Sigmoid colon (tissue), 7 donors: Measurements from ENCODE around the gene RMRP. TPM values are rescaled to one million over a fixed set of nuclear protein-coding genes. Genes with fewer than 3 reads are reported as not detected.
A peak's percentile ranks its signal among the peaks of the same experiment; 100 is the strongest.

Experiments
- DNase-seq: peaks from one replicate; pipeline ENCODE4 v3.0.0-alpha.2; 2019
- H3K27ac ChIP-seq, 4 donors: fragments of 200-600 bp; sonication (generic); one replicate each; pipeline ENCODE4 v1.5.1; 2016 to 2019; ENCODE audit warnings: mild to moderate bottlenecking in 1 of 4
- H3K27me3 ChIP-seq, 3 donors: fragments of 200-600 bp; sonication (generic); one replicate each; pipeline ENCODE4 v1.5.1; 2019; ENCODE audit warnings: mild to moderate bottlenecking in 1 of 3
- H3K36me3 ChIP-seq, 4 donors: fragments of 200-600 bp; sonication (generic); one replicate each; pipeline ENCODE4 v1.5.1; 2016 to 2019
- H3K4me1 ChIP-seq, 4 donors: fragments of 200-600 bp; sonication (generic); one replicate each; pipeline ENCODE4 v1.5.1; 2017 to 2019
- H3K4me3 ChIP-seq, 4 donors: fragments of 200-600 bp; sonication (generic); one replicate each; pipeline ENCODE4 v1.5.1; 2017 to 2019; ENCODE audit warnings: mild to moderate bottlenecking in 2 of 4, moderate library complexity in 1 of 4
- H3K9me3 ChIP-seq, 4 donors: fragments of 200-600 bp in 3 of 4; sonication (generic) in 3 of 4; one replicate each; pipeline versions ENCODE4 v1.5.1 to v1.6.1; 2013 to 2019
- EP300 ChIP-seq, 4 donors: sonication (generic); formaldehyde crosslinking; IDR thresholded peaks; one replicate each; pipeline ENCODE4 v1.6.1; 2017; ENCODE audit warnings: antibody characterized with exemption in 4 of 4
- POLR2A ChIP-seq, 2 donors: fragments of 450-650 bp; IDR thresholded peaks; one replicate each; pipeline ENCODE4 v1.6.1; 2016; ENCODE audit warnings: antibody characterized with exemption in 2 of 2, mild to moderate bottlenecking in 2 of 2, moderate library complexity in 2 of 2
- POLR2AphosphoS5 ChIP-seq, 4 donors: sonication (generic); formaldehyde crosslinking; IDR thresholded peaks; one replicate each; pipeline ENCODE4 v1.6.1; 2017; ENCODE audit warnings: antibody characterized with exemption in 4 of 4
- WGBS, 2 donors: extraction: QIAGEN DNeasy Blood & Tissue Kit; methylation state at CpG; one replicate each; pipeline ENCODE4 v1.1.7; 2013; 5-methylcytosine and 5-hydroxymethylcytosine counted together
- intact Hi-C: fragments of 100-400 bp; cut with DNase I; formaldehyde crosslinking; loops from one replicate; pipeline ENCODE4 v1.15.1; 2023
- polyA plus RNA-seq, 3 donors: library from polyadenylated mRNA; stranded (reverse); fragments of 200-250 nt; gene quantifications; one replicate each; pipeline ENCODE4 v1.2.3, GENCODE V29; 2013
- total RNA-seq, 4 donors: library from RNA; depleted of rRNA; stranded (reverse); fragments of >200 nt; gene quantifications; one replicate each; pipeline ENCODE4 v1.1.0, GENCODE V29; 2016
- TF ChIP-seq, protein P1 (sequence below), 4 experiments: fragments of 450-650 bp in 3 of 4; fragments of 200-600 bp in 1 of 4; IDR thresholded peaks; one replicate each; pipeline ENCODE4 v1.5.1; 2016 to 2019; ENCODE audit warnings: antibody characterized with exemption in 4 of 4, mild to moderate bottlenecking in 3 of 4, moderate library complexity in 2 of 4
- donor health status: healthy with polysubstance abuse.
- donor health status: Bipolar disorder and iron deficiency.
- donor health status: healthy.

Gene RMRP
- total and polyA plus RNA-seq, 7 donors: 480 to 26,387 (median 4,377) TPM; not detected in 2

DNA sequence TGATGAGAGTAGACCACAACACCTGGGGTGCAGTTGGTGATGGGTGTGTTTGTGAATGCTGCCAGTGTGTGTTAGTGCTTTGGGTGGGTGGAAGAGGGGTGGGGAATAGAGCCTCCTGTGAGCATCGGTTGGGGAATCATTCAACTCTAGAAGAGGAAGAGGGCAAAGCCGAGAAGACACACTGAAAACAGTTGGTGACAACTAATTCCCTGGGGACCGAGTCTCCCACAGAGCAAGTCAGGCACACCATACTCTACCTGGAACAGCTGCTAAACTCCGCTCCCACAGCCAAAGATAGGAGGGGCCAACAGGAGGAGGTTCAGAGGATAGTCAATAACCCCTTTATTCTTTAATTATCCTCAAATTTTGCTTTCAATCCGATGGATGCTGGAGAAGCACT lies 8.7 kb upstream of the RMRP start:
- DNase-seq: no peak
- no peaks in the 10 kb centered on the region for H3K36me3 ChIP-seq
- H3K27me3 ChIP-seq: no peaks in the 10 kb centered on the region
- no peaks in the 10 kb centered on the region for H3K9me3 ChIP-seq
- intact Hi-C loops: loop anchor here (1.0 kb wide), 1 partner anchor 9 kb away; no protein-coding TSS in a partner anchor
- 78 to 89% methylated on average over 5 of the region's 5 CpGs for WGBS, 2 donors
- peaks cover 0 to 35% (median 31%) of the 10 kb centered on the region in 4 donors for H3K4me1 ChIP-seq
- peak overlapping the region in 1 of 4 donors; percentile 98 for H3K27ac ChIP-seq
- TF ChIP-seq EP300 (IDR thresholded peaks at IDR 0.05): no peak
- no peak for TF ChIP-seq POLR2A (IDR thresholded peaks at IDR 0.05)
- TF ChIP-seq, protein P1, sequence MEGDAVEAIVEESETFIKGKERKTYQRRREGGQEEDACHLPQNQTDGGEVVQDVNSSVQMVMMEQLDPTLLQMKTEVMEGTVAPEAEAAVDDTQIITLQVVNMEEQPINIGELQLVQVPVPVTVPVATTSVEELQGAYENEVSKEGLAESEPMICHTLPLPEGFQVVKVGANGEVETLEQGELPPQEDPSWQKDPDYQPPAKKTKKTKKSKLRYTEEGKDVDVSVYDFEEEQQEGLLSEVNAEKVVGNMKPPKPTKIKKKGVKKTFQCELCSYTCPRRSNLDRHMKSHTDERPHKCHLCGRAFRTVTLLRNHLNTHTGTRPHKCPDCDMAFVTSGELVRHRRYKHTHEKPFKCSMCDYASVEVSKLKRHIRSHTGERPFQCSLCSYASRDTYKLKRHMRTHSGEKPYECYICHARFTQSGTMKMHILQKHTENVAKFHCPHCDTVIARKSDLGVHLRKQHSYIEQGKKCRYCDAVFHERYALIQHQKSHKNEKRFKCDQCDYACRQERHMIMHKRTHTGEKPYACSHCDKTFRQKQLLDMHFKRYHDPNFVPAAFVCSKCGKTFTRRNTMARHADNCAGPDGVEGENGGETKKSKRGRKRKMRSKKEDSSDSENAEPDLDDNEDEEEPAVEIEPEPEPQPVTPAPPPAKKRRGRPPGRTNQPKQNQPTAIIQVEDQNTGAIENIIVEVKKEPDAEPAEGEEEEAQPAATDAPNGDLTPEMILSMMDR (IDR thresholded peaks at IDR 0.05): no peak
- TF ChIP-seq POLR2AphosphoS5 (IDR thresholded peaks at IDR 0.05): no peak
- H3K4me3 ChIP-seq: no peak overlapping the region

DNA sequence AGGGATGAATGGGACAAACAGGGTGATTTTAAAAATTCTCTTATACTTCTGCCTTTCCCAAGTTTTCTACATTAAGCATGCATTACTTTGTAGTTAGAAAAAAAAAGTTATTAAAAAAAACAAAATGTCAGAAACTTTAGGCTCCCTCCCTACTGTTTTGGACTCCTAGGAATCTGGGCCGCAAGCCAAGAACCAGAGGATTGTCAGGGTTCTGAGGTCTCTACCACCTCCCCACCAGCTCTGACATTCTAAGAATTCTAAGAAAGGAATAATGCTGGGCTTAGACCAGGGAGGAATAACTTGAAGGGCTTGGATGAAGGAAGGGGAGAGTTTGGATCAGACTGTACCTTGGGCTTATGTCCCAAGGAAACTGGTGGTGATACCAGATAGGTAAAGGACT lies 8.2 kb upstream of the RMRP start:
- WGBS, 2 donors: 91 to 92% methylated on average over 1 of the region's 1 CpG
- Histone ChIP-seq H3K4me1 (peaks cover 0 to 40% (median 36%) of the 10 kb centered on the region in 4 donors), H3K36me3 (peaks cover 0 to under 1% (median 0%) of the 10 kb centered on the region in 4 donors), H3K27ac (peak overlapping the region in 2 of 4 donors; percentile 97 to 98), H3K27me3 (no peaks in the 10 kb centered on the region), H3K9me3 (no peaks in the 10 kb centered on the region), H3K4me3 (no peak overlapping the region)
- no peak for DNase-seq
- intact Hi-C loops: loop anchor here (1.0 kb wide), 1 partner anchor 9 kb away; no protein-coding TSS in a partner anchor
- TF ChIP-seq, protein P1 (IDR thresholded peaks at IDR 0.05): no peak
- TF ChIP-seq POLR2AphosphoS5 (IDR thresholded peaks at IDR 0.05): no peak
- no peak for TF ChIP-seq POLR2A (IDR thresholded peaks at IDR 0.05)
- no peak for TF ChIP-seq EP300 (IDR thresholded peaks at IDR 0.05)

DNA sequence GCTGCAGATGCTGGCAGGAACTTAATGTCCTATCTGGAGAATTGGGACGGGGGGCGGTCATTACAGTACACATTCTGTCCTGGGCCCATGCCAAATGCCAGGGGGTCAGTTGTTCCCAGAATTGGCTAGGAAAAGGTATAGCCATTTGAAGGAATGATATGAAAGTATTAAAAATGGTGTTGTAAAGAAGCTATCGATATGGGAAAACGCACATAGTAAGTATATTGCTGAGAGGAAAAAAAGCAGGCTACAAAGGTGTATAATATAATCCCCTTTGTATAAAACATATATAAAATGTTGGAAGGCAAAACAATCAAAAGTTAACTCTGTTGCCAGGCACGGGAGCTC lies 7.6 kb upstream of the RMRP start:
- TF ChIP-seq EP300 (IDR thresholded peaks at IDR 0.05): no peak
- TF ChIP-seq, protein P1 (IDR thresholded peaks at IDR 0.05): no peak
- no peak for TF ChIP-seq POLR2AphosphoS5 (IDR thresholded peaks at IDR 0.05)
- TF ChIP-seq POLR2A (IDR thresholded peaks at IDR 0.05): no peak
- Histone ChIP-seq H3K4me1 (peaks cover 0 to 46% (median 42%) of the 10 kb centered on the region in 4 donors), H3K4me3 (peak overlapping the region; percentile 27 to 58 (median 48)), H3K36me3 (peaks cover 0 to 7% (median 5%) of the 10 kb centered on the region in 4 donors), H3K9me3 (no peaks in the 10 kb centered on the region), H3K27me3 (no peaks in the 10 kb centered on the region), H3K27ac (peak overlapping the region; percentile 97 to 98 (median 98))
- intact Hi-C loops: loop anchor here (1.0 kb wide), 1 partner anchor 24 kb away; the partner anchor contains the start of gene TPM2
- WGBS, 2 donors: 10 to 28% methylated on average over 5 of the region's 5 CpGs
- DNase-seq: no peak

DNA sequence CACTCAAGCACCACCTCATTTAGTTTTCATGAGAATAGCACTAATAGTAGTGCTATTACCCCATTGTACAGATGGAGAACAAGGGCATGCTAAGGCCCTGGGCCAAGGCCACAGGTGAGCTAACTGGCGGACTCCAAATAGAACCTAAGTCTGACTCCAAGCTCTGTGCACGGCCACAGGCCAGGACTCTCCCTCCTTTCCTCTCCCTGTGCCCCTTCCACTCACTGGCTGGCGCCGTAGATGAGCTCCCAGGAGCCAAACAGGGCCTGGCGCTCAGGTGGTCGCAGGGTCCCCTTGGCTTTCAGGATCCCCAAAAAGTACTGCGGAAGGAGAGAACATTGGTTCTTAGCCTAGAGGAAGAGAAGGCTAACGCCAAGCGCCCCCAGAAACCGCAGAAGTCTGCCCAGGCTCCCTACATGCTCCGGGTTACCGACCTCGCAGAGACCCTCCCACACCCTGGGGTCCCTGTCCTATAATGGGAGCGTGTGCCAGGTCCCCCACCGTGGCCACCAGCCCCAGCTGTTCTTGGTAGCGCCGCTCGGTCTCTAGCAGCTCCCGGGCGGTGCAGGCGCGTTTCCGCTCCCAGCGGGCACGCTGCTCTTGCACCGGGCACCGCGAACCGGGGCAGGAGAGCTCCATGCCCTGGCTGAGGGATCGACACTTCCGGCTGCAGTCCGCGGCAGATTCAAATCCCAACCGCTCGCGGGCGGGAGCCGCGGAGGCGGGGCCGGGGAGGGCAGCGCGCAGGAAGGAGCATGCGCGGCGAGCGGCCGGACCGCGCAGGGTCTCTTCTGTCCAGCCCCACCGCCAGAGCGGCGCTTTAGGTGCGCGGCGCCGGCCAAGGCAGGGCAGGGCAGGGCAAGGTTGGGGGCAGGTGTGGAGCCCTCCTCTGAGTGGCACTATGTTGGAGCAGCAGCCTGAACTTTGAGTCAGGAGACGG lies 7.0 kb upstream of the RMRP start, which contains the start of gene ARHGEF39:
Gene ARHGEF39, minus strand, starts transcription at position 665 of the 940 bp plus-strand sequence. Its CDS starts 26 bp downstream, at position 639.
- Histone ChIP-seq H3K4me1 (peaks cover 0 to 52% (median 48%) of the 10 kb centered on the region in 4 donors), H3K36me3 (peaks cover 0 to 13% (median 10%) of the 10 kb centered on the region in 4 donors), H3K27ac (peak within 1 kb of the TSS; percentile 97 to 98 (median 98)), H3K4me3 (peak within 1 kb of the TSS; percentile 27 to 58 (median 48)), H3K9me3 (no peaks in the 10 kb centered on the region), H3K27me3 (no peaks in the 10 kb centered on the region)
- WGBS, 2 donors: 3 to 8% methylated on average over 58 of the region's 58 CpGs
- TF ChIP-seq EP300 (IDR thresholded peaks at IDR 0.05) (no peak), POLR2AphosphoS5 (IDR thresholded peaks at IDR 0.05) (peak; percentile 55 to 70 (median 66)), POLR2A (IDR thresholded peaks at IDR 0.05) (peak in 1 of 2 donors; percentile 48)
- TF ChIP-seq, protein P1 (IDR thresholded peaks at IDR 0.05): no peak
- intact Hi-C loops: loop anchor here (1.0 kb wide), 1 partner anchor 24 kb away; the partner anchor contains the start of gene TPM2
- DNase-seq: peak; percentile 90
